ENCODE measurements around the gene SIK3. TPM values are rescaled to one million over a fixed set of nuclear protein-coding genes. Genes with fewer than 3 reads are reported as not detected.
A peak's percentile ranks its signal among the peaks of the same experiment; 100 is the strongest.

The SIK3 gene
- total RNA-seq, 1 experiment from 2014 or later: 34.4 TPM

GRCh38 chr11:116830184-116830912 lies 267.9 kb downstream of the SIK3 start:
- ATAC-seq (no peak), DNase-seq (ENCODE audit: low spot score) (no peak)
- no peak for TF ChIP-seq ZNF416 (CRISPR knock-in tag; IDR thresholded peaks at IDR 0.05)
- TF ChIP-seq, protein P1, sequence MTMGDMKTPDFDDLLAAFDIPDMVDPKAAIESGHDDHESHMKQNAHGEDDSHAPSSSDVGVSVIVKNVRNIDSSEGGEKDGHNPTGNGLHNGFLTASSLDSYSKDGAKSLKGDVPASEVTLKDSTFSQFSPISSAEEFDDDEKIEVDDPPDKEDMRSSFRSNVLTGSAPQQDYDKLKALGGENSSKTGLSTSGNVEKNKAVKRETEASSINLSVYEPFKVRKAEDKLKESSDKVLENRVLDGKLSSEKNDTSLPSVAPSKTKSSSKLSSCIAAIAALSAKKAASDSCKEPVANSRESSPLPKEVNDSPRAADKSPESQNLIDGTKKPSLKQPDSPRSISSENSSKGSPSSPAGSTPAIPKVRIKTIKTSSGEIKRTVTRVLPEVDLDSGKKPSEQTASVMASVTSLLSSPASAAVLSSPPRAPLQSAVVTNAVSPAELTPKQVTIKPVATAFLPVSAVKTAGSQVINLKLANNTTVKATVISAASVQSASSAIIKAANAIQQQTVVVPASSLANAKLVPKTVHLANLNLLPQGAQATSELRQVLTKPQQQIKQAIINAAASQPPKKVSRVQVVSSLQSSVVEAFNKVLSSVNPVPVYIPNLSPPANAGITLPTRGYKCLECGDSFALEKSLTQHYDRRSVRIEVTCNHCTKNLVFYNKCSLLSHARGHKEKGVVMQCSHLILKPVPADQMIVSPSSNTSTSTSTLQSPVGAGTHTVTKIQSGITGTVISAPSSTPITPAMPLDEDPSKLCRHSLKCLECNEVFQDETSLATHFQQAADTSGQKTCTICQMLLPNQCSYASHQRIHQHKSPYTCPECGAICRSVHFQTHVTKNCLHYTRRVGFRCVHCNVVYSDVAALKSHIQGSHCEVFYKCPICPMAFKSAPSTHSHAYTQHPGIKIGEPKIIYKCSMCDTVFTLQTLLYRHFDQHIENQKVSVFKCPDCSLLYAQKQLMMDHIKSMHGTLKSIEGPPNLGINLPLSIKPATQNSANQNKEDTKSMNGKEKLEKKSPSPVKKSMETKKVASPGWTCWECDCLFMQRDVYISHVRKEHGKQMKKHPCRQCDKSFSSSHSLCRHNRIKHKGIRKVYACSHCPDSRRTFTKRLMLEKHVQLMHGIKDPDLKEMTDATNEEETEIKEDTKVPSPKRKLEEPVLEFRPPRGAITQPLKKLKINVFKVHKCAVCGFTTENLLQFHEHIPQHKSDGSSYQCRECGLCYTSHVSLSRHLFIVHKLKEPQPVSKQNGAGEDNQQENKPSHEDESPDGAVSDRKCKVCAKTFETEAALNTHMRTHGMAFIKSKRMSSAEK (CRISPR knock-in tag; IDR thresholded peaks at IDR 0.05; ENCODE audit: borderline replicate concordance): no peak
- TF ChIP-seq CREM (CRISPR knock-in tag; IDR thresholded peaks at IDR 0.05): no peak
- Mint-ChIP-seq H3K27me3 (ENCODE audit: low read depth) (peaks cover 7% of the 10 kb centered on the region), H3K4me3 (no peak overlapping the region), H3K27ac (no peak overlapping the region), H3K4me1 (peaks cover 5% of the 10 kb centered on the region), H3K9me3 (peaks cover 3% of the 10 kb centered on the region; the same call in 1 of the 2 replicates), H3K36me3 (no peaks in the 10 kb centered on the region)
- ChIA-PET CTCF (interaction anchor here (1.1 to 1.7 kb wide), 2 partner anchors 12 to 39 kb away, joined by 3 to 10 read pairs; partner anchors contain the start of gene APOA5), POLR2A (no interaction called here)

DNA sequence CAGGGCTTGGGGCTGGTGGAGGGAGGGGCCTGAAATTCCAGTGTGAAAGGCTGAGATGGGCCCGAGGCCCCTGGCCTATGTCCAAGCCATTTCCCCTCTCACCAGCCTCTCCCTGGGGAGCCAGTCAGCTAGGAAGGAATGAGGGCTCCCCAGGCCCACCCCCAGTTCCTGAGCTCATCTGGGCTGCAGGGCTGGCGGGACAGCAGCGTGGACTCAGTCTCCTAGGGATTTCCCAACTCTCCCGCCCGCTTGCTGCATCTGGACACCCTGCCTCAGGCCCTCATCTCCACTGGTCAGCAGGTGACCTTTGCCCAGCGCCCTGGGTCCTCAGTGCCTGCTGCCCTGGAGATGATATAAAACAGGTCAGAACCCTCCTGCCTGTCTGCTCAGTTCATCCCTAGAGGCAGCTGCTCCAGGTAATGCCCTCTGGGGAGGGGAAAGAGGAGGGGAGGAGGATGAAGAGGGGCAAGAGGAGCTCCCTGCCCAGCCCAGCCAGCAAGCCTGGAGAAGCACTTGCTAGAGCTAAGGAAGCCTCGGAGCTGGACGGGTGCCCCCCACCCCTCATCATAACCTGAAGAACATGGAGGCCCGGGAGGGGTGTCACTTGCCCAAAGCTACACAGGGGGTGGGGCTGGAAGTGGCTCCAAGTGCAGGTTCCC lies 268.6 kb downstream of the SIK3 start, which contains the start of gene APOC3:
Gene APOC3 (plus strand): TSS at position 383 of the 659 bp plus-strand sequence. CDS start 676 bp downstream, outside the sequence.
- Mint-ChIP-seq H3K27ac (no peak within 1 kb of the TSS), H3K36me3 (no peaks in the 10 kb centered on the region), H3K9me3 (peaks cover 3% of the 10 kb centered on the region; the same call in 1 of the 2 replicates), H3K4me3 (no peak within 1 kb of the TSS), H3K27me3 (ENCODE audit: low read depth) (peaks cover 1% of the 10 kb centered on the region), H3K4me1 (peaks cover under 1% of the 10 kb centered on the region)
- CTCF ChIA-PET: interaction anchor here (0.8 to 1.7 kb wide), 4 partner anchors 13 to 277 kb away, joined by 3 to 10 read pairs (median 3); partner anchors contain the start of gene APOA5
- ATAC-seq: no peak
- no peak for TF ChIP-seq ZNF121 (CRISPR knock-in tag; IDR thresholded peaks at IDR 0.05)
- no peak for TF ChIP-seq ZBTB21 (CRISPR knock-in tag; IDR thresholded peaks at IDR 0.05; ENCODE audit: borderline replicate concordance)
- TF ChIP-seq GABPB1 (CRISPR knock-in tag; IDR thresholded peaks at IDR 0.05): peak; percentile 96
- no peak for TF ChIP-seq ZSCAN18 (CRISPR knock-in tag; IDR thresholded peaks at IDR 0.05)
- DNase-seq (ENCODE audit: low spot score): no peak
- POLR2A ChIA-PET: no interaction called here

DNA sequence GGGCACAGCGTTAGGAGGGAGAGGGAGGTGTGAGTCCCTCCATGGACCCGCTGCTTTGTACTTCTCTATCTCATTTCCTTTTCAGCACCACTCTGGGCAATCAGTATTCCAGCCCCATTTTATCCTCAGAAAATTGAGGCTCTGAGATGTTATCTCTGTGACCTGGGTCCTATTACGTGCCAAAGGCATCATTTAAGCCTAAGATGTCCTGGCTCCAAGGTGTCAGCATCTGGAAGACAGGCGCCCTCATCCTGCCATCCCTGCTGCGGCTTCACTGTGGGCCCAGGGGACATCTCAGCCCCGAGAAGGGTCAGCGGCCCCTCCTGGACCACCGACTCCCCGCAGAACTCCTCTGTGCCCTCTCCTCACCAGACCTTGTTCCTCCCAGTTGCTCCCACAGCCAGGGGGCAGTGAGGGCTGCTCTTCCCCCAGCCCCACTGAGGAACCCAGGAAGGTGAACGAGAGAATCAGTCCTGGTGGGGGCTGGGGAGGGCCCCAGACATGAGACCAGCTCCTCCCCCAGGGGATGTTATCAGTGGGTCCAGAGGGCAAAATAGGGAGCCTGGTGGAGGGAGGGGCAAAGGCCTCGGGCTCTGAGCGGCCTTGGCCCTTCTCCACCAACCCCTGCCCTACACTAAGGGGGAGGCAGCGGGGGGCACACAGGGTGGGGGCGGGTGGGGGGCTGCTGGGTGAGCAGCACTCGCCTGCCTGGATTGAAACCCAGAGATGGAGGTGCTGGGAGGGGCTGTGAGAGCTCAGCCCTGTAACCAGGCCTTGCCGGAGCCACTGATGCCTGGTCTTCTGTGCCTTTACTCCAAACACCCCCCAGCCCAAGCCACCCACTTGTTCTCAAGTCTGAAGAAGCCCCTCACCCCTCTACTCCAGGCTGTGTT lies 269.4 kb downstream of the SIK3 start:
- Mint-ChIP-seq H3K4me3 (no peak overlapping the region), H3K27ac (no peak overlapping the region), H3K27me3 (ENCODE audit: low read depth) (no peaks in the 10 kb centered on the region; the same call in 1 of the 2 replicates), H3K4me1 (no peaks in the 10 kb centered on the region), H3K36me3 (no peaks in the 10 kb centered on the region), H3K9me3 (peaks cover 3% of the 10 kb centered on the region; the same call in 1 of the 2 replicates)
- no peak; the same call in none of the 2 replicates for ATAC-seq
- ChIA-PET CTCF (interaction anchor here (0.8 to 1.7 kb wide), 4 partner anchors 13 to 277 kb away, joined by 3 to 10 read pairs (median 3); partner anchors contain the start of gene APOA5), POLR2A (no interaction called here)
- DNase-seq (ENCODE audit: low spot score): no peak
- TF ChIP-seq GABPB1 (CRISPR knock-in tag; IDR thresholded peaks at IDR 0.05): peak; percentile 75
- TF ChIP-seq NFATC4 (CRISPR knock-in tag; IDR thresholded peaks at IDR 0.05): no peak
- no peak for TF ChIP-seq ATF2 (CRISPR knock-in tag; IDR thresholded peaks at IDR 0.05; ENCODE audit: borderline replicate concordance, low read depth)
- no peak for TF ChIP-seq NFE2L1 (CRISPR knock-in tag; IDR thresholded peaks at IDR 0.05)
- TF ChIP-seq ZBTB43 (CRISPR knock-in tag; IDR thresholded peaks at IDR 0.05): no peak

All from WTC11 (cell line).